WERI-Rb-1 (cell line): ENCODE measurements around the gene SERPINA12.

ENCODE experiments used
- DNase-seq: peaks from one replicate; pipeline ENCODE4 v3.0.0-alpha.2; 2020
- H3K27ac ChIP-seq: fragments of 250-450 bp; sonication (Bioruptor Pico); 2 replicates; pipeline ENCODE4 v1.5.1; 2020; ENCODE audit warnings: mild to moderate bottlenecking, moderate library complexity
- H3K27me3 ChIP-seq: fragments of 250-450 bp; sonication (Bioruptor Pico); 2 replicates; pipeline ENCODE4 v1.5.1; 2021; ENCODE audit warnings: mild to moderate bottlenecking, low read depth, moderate library complexity; ENCODE audit not compliant: insufficient read depth, severe bottlenecking
- H3K36me3 ChIP-seq: fragments of 250-450 bp; sonication (Bioruptor Pico); 2 replicates; pipeline ENCODE4 v1.5.1; 2020; ENCODE audit warnings: mild to moderate bottlenecking, moderate library complexity
- H3K4me3 ChIP-seq: 2 replicates; pipeline ENCODE4 v1.5.1; 2011; ENCODE audit warnings: low read depth, mild to moderate bottlenecking, control low read depth, low read length
- H3K9me3 ChIP-seq: fragments of 250-450 bp; sonication (Bioruptor Pico); 2 replicates; pipeline ENCODE4 v1.5.1; 2021; ENCODE audit warnings: mild to moderate bottlenecking, moderate library complexity; ENCODE audit not compliant: severe bottlenecking
- CTCF ChIP-seq: IDR thresholded peaks from 2 replicates; pipeline ENCODE4 v1.5.1; 2011; ENCODE audit warnings: low read depth, mild to moderate bottlenecking, control low read depth, inconsistent platforms, low read length

Gene SERPINA12

GRCh38 chr14:94473666-94474410 lies 35.4 kb downstream of the SERPINA12 start:
- no peak overlapping the region for H3K27ac ChIP-seq
- no peak for DNase-seq
- H3K27me3 ChIP-seq, result peaks cover 91% of the 10 kb centered on the region
- H3K9me3 ChIP-seq, result peaks cover 2% of the 10 kb centered on the region
- no peak for TF ChIP-seq CTCF
- no peaks in the 10 kb centered on the region for H3K36me3 ChIP-seq
- H3K4me3 ChIP-seq, result no peak overlapping the region

GRCh38 chr14:94472842-94473241 lies 36.4 kb downstream of the SERPINA12 start:
- Histone ChIP-seq H3K36me3 (no peaks in the 10 kb centered on the region), H3K27ac (no peak overlapping the region), H3K27me3 (peaks cover 87% of the 10 kb centered on the region), H3K9me3 (peaks cover under 1% of the 10 kb centered on the region), H3K4me3 (no peak overlapping the region)
- no peak for DNase-seq
- TF ChIP-seq CTCF, result no peak

- DNase-seq, result no peak
- Histone ChIP-seq H3K27ac (no peak overlapping the region), H3K36me3 (no peaks in the 10 kb centered on the region), H3K9me3 (no peaks in the 10 kb centered on the region), H3K4me3 (no peak overlapping the region), H3K27me3 (peaks cover 87% of the 10 kb centered on the region)
- TF ChIP-seq CTCF, result no peak
Observed at GRCh38 chr14:94471045-94471444, 38.2 kb downstream of the SERPINA12 start.

- H3K27me3 ChIP-seq, result peaks cover 87% of the 10 kb centered on the region
- TF ChIP-seq CTCF, result no peak
- no peaks in the 10 kb centered on the region for H3K9me3 ChIP-seq
- H3K36me3 ChIP-seq, result no peaks in the 10 kb centered on the region
- H3K4me3 ChIP-seq, result no peak overlapping the region
- no peak for DNase-seq
- H3K27ac ChIP-seq, result no peak overlapping the region
Observed at GRCh38 chr14:94470311-94470710, 39.0 kb downstream of the SERPINA12 start.

- no peaks in the 10 kb centered on the region for H3K36me3 ChIP-seq
- TF ChIP-seq CTCF, result no peak
- H3K4me3 ChIP-seq, result no peak overlapping the region
- DNase-seq, result no peak
- H3K9me3 ChIP-seq, result no peaks in the 10 kb centered on the region
- peaks cover 88% of the 10 kb centered on the region for H3K27me3 ChIP-seq
- H3K27ac ChIP-seq, result no peak overlapping the region
Observed at GRCh38 chr14:94469261-94469660, 40.0 kb downstream of the SERPINA12 start.
